ENCODE results near the gene DDT. TPM values are rescaled to one million over a fixed set of nuclear protein-coding genes. Genes with fewer than 3 reads are reported as not detected.
"Not testable (repeated sequence)": the region's sequence is repeated elsewhere in the genome, so short reads cannot be mapped to it uniquely, and the experiment has no call there.

Gene DDT
- 68.6 TPM for total RNA-seq

DNA sequence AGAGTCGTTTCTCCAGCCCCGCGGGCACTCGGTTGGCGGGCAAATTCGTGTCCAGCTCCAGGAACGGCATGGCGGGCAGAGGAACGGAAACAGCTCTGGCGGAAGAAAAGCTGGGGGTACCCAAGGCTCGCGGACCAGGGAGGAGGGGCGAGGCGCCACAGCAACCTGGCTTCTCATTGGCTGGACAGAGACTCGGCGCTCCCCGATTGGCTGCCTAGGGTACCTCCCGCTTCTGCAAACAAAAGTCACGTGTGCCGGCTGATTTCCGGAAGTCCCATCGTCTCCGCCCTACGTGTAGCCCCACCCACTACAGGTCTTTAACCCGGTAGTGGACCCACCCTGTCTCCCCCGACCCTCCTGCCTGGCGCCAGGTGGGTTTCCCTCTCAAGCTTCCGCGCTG, at the start of gene DDT:
Gene DDT, minus strand, starts transcription at position 97 of the 400 bp plus-strand sequence. Its CDS starts 27 bp downstream, at position 70.
- not testable (repeated sequence) for DNase-seq

- no peak for DNase-seq
Measured at GRCh38 chr22:24023204-24023789, 49.1 kb upstream of the DDT start.

DNA sequence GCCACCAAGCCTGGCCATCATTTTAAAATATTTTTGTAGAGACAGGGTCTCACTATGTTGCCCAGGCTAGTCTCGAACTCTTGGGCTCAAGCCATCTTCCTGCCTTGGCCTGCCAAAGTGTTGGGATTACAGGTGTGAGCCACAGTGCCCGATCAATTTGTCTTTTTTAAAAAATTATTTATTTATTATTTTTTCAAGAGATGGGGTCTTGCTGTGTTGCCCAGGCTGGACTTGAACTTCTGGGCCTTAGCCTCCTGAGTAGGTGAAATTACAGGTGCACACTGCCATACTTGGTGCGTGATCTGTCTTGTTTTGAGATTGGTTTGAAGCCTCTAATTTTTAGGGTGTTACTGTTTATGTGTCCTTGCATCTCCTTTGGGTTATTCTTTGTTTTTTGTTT, 47.1 kb upstream of the DDT start:
- DNase-seq = no peak

DNA sequence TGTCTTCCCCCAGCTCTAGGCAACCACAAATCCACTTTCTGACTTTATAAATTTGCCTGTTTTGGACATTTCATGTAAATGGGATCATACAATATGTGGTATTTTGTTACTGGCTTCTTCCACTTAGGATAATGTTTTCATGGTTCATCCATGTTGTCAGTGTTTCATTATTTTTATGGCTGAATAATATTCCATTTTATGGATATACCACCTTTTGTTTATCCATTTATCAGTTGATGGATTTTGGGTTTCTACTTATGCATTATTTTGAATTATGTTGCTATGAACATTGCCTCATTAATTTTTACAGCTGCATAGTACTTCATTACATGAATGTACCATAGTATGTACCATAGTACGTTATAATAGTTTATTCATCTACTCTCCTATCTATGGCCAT, 41.9 kb upstream of the DDT start:
- no peak for DNase-seq

DNA sequence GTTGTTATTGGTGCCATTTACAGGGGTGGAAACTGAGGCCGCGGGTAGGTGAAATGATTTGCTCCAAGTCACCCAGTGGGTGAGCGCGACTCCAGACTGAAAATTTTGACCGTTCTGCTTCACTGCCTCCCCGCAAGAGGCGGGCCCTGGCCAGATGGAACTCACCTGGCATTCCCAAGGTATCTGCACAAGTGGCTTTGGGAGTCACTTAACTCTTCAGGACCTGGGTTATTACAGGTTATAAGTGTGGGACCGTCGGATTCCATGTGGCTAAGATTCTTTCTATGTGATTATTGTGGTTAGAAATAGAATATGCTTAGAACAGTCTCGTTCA, 37.5 kb upstream of the DDT start:
- no peak for DNase-seq

DNA sequence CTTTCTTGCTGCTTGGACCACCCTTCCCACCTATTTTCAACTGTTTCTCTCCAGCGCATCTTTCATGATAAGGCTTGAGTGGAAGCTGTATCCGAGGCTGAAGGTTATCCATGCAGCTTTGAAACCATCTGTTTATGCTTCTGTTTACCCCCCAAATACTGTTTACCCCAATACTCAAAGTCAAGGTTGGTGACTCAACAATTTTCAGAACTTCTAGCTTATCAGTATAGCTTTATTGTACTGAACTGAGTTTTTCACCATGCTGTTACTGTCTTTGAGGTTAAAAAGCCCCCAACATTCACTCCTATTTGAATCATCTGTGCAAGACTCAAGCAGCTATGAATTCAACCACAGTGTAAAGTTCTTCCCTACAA, 35.8 kb upstream of the DDT start:
- DNase-seq = no peak

GRCh38 chr22:24009227-24010017, 35.2 kb upstream of the DDT start:
- no peak for DNase-seq

DNA sequence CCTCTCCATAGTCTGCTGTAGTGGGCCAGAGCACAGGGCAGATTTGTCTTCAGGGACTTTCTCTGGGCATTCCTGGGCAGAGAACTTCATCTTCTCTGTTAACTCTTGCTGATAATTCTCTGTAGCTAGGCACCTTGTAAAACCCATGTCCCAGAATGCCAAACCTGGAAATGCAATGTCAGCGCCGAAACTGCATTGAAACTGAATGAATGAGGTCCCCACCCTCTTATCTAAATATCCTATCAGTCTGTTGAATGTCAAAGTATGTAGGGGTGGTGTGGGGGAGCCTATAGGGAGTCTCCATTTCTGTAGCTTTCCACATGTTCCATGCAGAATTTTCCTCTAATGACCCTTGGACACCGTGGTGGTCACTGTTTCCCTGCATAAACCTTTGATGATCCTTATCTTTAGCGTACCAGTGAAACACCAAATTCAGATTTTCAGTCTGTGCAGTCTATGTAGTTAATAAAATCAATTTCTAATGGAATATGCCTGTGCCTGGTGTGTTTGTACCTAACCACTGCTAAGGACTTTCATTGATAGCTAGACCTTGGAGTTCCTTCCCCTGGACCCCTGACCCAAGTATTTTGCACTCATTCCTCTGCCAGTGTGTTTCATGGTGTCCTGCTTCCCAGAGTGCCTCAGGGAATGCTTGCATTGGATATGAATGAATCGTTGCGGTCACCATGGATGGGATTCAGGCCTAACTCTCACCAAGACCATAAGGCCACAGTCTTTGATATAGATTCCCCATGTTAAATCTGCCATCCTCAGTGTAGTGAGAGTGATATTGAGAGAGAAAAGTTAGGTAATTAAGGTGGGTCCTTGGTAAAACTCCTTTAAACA, 34.4 kb upstream of the DDT start:
- no peak for DNase-seq

DNA sequence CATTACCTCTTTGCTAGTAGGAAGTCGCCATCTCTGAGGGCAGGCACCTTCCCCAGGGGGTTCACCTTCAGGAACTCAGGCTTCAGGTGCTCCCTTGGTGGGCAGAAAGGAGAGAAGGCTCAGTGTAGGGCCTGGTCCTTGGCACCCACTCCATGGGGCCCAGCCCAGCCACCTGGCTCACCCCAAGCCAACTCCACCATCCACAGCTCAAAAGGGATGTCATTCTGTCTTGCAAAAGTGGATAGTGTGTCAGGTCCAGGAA, 33.7 kb upstream of the DDT start:
- no peak for DNase-seq

DNA sequence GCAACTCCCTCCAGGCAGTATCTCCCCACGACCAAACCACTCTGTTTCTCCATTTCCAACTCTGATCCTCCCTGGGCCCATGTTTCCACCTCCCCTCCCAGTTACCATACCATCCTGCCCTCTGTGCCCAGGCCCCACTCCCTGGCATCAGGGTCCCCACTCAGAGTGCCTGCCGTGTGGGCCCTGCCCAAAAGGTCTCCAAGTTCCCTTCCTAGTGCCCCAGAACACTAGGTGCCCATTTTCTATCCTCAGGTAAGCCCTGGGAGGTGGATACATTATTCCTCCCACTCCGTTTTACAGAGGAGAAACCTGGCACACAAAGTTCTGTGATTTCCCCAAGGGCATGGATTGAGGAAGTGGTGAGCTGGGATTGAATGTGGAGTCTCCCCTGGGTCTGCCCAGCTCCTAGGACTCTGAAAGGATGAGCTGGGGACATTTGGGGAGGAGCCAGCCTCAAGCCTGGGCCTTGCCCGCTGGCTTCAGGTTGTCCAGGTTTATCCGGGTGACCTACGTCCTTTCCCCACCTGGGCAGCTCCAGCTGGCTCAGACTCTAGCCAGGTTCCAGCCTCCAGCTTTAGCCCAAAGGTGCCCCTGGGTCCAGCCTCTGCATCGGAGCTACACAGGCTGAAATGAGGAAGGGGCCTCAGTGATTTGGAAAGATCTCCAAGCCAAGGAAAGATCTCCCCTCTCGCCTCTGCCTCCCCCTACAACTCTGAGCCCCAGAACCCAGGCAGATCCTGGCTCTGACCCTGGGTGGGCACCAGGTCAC, 33.2 kb upstream of the DDT start:
- DNase-seq = no peak

GRCh38 chr22:24006914-24007214, 32.6 kb upstream of the DDT start:
- DNase-seq = no peak

GRCh38 chr22:24006207-24006913, 32.1 kb upstream of the DDT start:
- no peak for DNase-seq

GRCh38 chr22:24005201-24005600, 31.0 kb upstream of the DDT start, which contains the start of gene GSTT4:
TSS of gene GSTT4 (minus strand) at chr22:24005453. CDS start at chr22:24005356, 97 bp downstream.
- no peak for DNase-seq

GRCh38 chr22:24003887-24004286, 29.6 kb upstream of the DDT start:
- DNase-seq = no peak

DNA sequence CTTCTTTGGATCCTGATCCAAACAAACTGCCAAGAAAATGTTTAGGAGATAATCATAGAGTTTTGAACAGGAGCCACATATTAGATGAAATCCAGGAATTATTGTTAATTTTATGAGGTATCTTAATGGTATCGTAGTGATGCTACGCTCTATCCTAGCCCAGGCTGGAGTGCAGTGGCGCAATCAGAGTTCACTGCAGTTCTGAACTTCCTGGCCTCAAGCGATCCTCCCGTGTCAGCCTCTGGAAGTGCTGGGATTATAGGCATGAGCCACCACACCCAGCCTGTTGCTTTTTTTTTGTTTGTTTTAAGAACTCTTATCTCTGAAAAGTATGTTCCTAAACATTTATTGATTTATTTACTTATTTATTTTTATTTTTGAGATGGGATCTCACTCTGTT, 28.6 kb upstream of the DDT start:
- no peak for DNase-seq

DNA sequence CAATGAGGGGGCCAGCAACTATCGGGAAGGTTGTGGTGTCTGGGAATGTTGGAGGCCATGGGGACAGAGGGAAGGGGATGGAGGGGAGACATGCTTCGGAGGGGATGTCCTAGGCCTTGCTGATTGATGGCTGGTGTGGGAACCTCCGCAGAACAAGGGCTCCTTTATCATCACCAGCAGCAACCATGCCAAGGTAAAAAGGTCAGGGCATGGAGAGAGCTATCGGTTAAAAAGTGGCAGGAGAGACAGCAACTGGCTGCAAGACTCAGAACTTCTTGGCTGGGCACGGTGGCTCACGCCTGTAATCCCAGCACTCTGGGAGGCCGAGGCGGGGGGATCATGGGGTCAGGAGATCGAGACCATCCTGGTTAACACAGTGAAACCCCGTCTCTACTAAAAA, 28.0 kb upstream of the DDT start:
- DNase-seq = no peak

DNA sequence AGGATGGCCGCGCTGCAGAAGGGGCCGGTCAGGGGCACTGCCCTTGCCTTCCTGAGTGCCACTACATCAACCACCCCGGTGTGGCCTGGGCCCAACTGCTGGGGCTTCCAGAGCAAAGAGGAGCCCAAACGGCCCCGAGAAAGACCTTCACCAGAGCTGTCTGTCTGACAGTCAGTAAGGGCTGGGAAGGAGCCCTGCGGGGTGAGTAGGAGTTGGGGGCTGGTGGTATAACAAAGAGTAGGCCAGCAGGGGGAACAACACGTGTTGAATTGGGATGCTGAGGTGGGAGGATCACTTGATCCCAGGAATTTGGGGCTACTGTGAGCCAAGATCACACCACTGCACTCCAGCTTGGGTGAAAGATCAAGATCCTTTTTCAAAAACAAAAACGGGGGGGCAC, 27.1 kb upstream of the DDT start:
- DNase-seq = no peak

GRCh38 chr22:23999779-24000178, 25.5 kb upstream of the DDT start:
- not testable (repeated sequence) for DNase-seq

DNA sequence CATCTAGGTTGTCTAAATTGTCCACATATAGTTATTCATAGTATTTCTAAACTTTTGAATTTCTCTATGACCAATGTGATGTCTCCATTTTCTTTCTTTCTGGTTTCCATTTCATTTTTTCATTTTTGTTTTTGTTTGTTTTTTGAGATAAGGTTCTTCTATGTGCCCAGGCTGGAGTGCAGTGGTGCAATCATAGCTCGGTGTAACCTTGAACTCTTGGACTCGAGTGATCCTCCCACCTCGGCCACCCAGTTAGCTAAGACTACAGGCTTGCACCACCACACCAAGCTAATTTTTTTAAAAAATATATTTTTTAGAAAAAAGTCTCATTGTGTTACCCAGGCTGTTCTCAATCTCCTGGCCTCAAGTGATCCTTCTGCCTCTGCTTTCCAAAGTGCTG, 22.9 kb upstream of the DDT start:
- no peak for DNase-seq

- not testable (repeated sequence) for DNase-seq
Measured at GRCh38 chr22:23993581-23994177, 19.4 kb upstream of the DDT start.

- DNase-seq = not testable (repeated sequence)
Measured at GRCh38 chr22:23993080-23993479, 18.8 kb upstream of the DDT start.
